ENCODE data around the gene EPG5.

The EPG5 gene

DNA sequence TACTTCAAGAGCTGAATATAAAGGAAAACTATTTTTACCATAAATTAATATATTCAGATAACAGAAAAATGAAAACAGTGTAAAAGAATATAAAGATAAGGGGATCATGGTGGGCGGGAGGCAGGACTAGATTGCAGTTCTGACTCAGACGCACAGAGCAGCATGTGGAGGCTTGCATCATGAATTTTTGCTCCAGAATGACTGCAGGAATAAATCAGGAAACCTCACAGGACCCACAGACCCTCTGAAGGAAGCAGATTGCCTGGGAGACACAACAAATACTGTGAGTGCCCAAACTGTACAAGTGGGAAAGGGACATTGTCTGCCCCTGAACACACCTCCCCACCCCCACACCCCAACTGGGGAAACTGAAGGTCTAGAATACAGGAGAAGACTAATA, 160.9 kb downstream of the EPG5 start:
- DNase-seq (ENCODE audit: low spot score): no peak

DNA sequence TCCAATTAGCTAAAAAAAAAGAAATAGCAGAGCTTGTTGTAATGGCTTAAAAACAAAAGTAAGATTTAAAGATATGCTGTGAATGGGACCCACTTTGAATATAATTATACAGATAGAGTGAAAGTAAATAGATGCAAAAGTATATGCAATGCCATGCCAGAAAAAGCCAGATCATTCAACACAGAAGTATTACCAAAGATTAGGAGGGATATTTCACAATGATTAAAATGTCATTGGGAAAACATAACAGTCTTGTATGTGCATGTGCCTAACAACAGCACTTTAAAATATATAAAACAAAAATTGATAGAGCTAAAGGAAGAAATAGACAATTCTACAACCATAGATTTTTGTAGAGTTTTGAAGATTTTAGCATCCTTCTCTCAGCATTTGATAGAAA, 161.6 kb downstream of the EPG5 start:
- no peak for DNase-seq (ENCODE audit: low spot score)

DNA sequence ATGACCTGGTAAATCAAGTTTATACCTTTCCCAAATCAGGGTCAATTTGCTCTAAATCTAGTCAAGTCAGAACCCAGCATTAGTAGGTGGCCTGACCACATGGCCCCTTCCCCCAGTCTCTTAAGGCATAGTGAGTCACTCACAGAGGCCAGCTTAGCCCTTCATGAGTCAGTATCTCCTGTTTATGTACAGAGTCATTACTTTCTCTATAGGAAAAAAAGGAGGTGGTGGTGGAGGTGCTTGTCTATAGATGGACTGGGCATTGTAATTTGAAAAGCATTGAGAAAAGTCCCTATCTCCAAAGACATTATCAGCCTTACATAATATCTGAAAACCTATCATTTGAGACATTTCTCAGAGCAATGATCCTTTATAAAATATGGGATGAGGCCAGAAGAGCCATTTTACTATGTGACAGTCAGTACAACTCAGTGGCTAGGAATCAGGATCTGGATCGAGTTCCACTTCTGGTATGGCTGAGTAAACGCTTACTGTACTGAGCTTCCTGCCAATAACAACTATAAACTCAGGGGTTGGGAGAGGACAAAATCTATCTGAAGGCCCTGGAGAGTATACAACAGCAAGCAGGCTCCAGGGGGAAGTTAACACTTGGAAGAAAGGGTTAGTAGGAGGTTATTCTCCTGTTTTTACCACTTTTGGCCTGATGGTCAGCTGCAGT, 164.2 kb downstream of the EPG5 start:
- DNase-seq (ENCODE audit: low spot score): no peak

DNA sequence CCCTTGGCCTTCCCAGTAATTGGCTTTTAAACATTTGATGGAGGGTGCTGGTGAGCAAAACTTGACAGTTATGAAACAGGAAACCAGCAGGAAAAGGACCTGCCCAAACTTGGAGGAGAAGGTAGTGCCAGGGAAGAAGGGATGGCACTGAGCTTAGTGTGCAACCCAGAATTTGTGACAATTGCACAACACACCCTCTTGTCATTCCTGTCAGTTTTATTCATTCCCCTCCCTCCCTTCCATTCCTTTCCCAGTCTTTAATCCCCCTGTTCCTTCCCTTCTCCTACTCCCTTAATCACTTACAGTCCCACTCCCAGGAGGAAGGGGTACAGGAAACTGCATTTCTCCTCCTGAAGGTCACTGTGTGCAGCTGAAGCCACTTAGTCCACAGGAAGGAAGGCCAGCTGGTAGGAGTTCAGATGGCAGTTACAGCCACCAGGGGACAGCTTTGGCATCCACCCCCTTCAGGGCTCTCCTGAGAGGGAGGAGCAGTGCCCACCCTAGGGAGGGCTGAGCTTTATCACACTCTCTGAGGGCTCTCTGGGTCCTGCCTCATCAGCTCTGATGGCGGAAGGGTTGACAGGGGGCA, 165.6 kb downstream of the EPG5 start:
- no peak for DNase-seq (ENCODE audit: low spot score)

Measured in germinal center (tissue), 1 donor.